Neural progenitor cell (in vitro differentiated cells): Measurements from ENCODE around the gene UPP1. TPM values are rescaled to one million over a fixed set of nuclear protein-coding genes. Genes with fewer than 3 reads are reported as not detected.
"Not testable (repeated sequence)": the region's sequence is repeated elsewhere in the genome, so short reads cannot be mapped to it uniquely, and the experiment has no call there.

Experiments used
- DNase-seq: peaks from one replicate; pipeline ENCODE4 v3.0.0-alpha.2; 2016; ENCODE audit warnings: low spot score
- H2AFZ ChIP-seq: fragments of 200-600 bp; sonication (generic); replicated peaks from 2 replicates; pipeline ENCODE4 v1.6.1; 2016; ENCODE audit warnings: antibody characterized with exemption
- H3F3A ChIP-seq: fragments of 200-600 bp; sonication (generic); 2 replicates; pipeline ENCODE4 v1.6.1; 2016; ENCODE audit warnings: antibody characterized with exemption, low read depth
- H3K27ac ChIP-seq: fragments of 200-600 bp; sonication (generic); 2 replicates; pipeline ENCODE4 v1.5.1; 2016; ENCODE audit warnings: mild to moderate bottlenecking
- H3K27me3 ChIP-seq: fragments of 200-600 bp; sonication (generic); 2 replicates; pipeline ENCODE4 v1.6.1; 2016; ENCODE audit warnings: mild to moderate bottlenecking, moderate library complexity
- H3K36me3 ChIP-seq: fragments of 200-600 bp; sonication (generic); 2 replicates; pipeline ENCODE4 v1.5.1; 2016
- H3K4me1 ChIP-seq: fragments of 200-600 bp; sonication (generic); 2 replicates; pipeline ENCODE4 v1.6.1; 2016; ENCODE audit warnings: mixed run types
- H3K4me2 ChIP-seq: fragments of 200-600 bp; sonication (generic); 2 replicates; pipeline ENCODE4 v1.6.1; 2016
- H3K4me3 ChIP-seq: fragments of 200-600 bp; sonication (generic); 2 replicates; pipeline ENCODE4 v1.5.1; 2016
- H3K79me2 ChIP-seq: fragments of 200-600 bp; sonication (generic); 2 replicates; pipeline ENCODE4 v1.6.1; 2016; ENCODE audit warnings: low read depth
- H3K9ac ChIP-seq: fragments of 200-600 bp; sonication (generic); 2 replicates; pipeline ENCODE4 v1.6.1; 2016
- H3K9me3 ChIP-seq: fragments of 200-600 bp; sonication (generic); 2 replicates; pipeline ENCODE4 v1.5.1; 2016; ENCODE audit warnings: low read depth
- H4K20me1 ChIP-seq: fragments of 200-600 bp; sonication (generic); 2 replicates; pipeline ENCODE4 v1.6.1; 2016; ENCODE audit warnings: low read depth
- H3K27ac Mint-ChIP-seq: 3 replicates; pipeline ENCODE4 v1.8.0; 2021; ENCODE audit warnings: mixed read lengths
- H3K27me3 Mint-ChIP-seq: 2 replicates; pipeline ENCODE4 v1.8.0; 2022; ENCODE audit warnings: low read depth, mild to moderate bottlenecking, inconsistent platforms, moderate library complexity, mixed read lengths; ENCODE audit not compliant: insufficient read depth
- H3K36me3 Mint-ChIP-seq: 3 replicates; pipeline ENCODE4 v1.8.0; 2021; ENCODE audit warnings: mixed read lengths
- H3K4me1 Mint-ChIP-seq: 3 replicates; pipeline ENCODE4 v1.8.0; 2021; ENCODE audit warnings: mixed read lengths
- H3K4me3 Mint-ChIP-seq: 3 replicates; pipeline ENCODE4 v1.8.0; 2021; ENCODE audit warnings: mild to moderate bottlenecking, moderate library complexity, mixed read lengths
- H3K9me3 Mint-ChIP-seq: 3 replicates; pipeline ENCODE4 v1.8.0; 2020; ENCODE audit warnings: mixed read lengths
- CTCF ChIP-seq: fragments of 200-600 bp; sonication (generic); IDR thresholded peaks from 2 replicates; pipeline ENCODE4 v1.5.1; 2017; ENCODE audit warnings: antibody characterized with exemption, mild to moderate bottlenecking
- EZH2 ChIP-seq: fragments of 200-600 bp; sonication (generic); IDR thresholded peaks from 2 replicates; pipeline ENCODE4 v1.6.1; 2017; ENCODE audit warnings: antibody characterized with exemption, mild to moderate bottlenecking, moderate library complexity
- EZH2phosphoT487 ChIP-seq: fragments of 200-600 bp; sonication (generic); IDR thresholded peaks from 2 replicates; pipeline ENCODE4 v1.6.1; 2017; ENCODE audit warnings: antibody characterized with exemption
- total RNA-seq: library from RNA; depleted of rRNA; stranded (reverse); fragments of >200 nt; gene quantifications from 2 replicates; pipeline ENCODE4 v1.2.3, GENCODE V29; 2015; ENCODE audit warnings: low replicate concordance

Gene UPP1
- total RNA-seq, 1 donor from 2014 or later, result 11.2 TPM

GRCh38 chr7:48116043-48116442 is 27.0 kb downstream of the UPP1 start:
- Histone ChIP-seq H3K4me1 (no peaks in the 10 kb centered on the region), H3K27me3 (no peaks in the 10 kb centered on the region), H4K20me1 (no peaks in the 10 kb centered on the region), H3K9me3 (no peaks in the 10 kb centered on the region), H3K9ac (no peak overlapping the region), H3K79me2 (no peaks in the 10 kb centered on the region), H2AFZ (no peak overlapping the region), H3K36me3 (no peaks in the 10 kb centered on the region), H3K4me3 (no peak overlapping the region), H3K27ac (no peak overlapping the region), H3F3A (no peaks in the 10 kb centered on the region), H3K4me2 (no peak overlapping the region)
- Mint-ChIP-seq H3K4me3 (no peak overlapping the region), H3K36me3 (no peaks in the 10 kb centered on the region), H3K27ac (peak overlapping the region; percentile 42), H3K27me3 (peaks cover 6% of the 10 kb centered on the region), H3K4me1 (no peaks in the 10 kb centered on the region), H3K9me3 (no peaks in the 10 kb centered on the region)
- TF ChIP-seq EZH2phosphoT487 (no peak), EZH2 (no peak), CTCF (no peak)
- no peak for DNase-seq

- Mint-ChIP-seq H3K27me3 (peaks cover 4% of the 10 kb centered on the region), H3K9me3 (peaks cover 7% of the 10 kb centered on the region), H3K27ac (no peak overlapping the region), H3K4me1 (no peaks in the 10 kb centered on the region), H3K4me3 (no peak overlapping the region), H3K36me3 (no peaks in the 10 kb centered on the region)
- Histone ChIP-seq H3K4me2 (no peak overlapping the region), H2AFZ (no peak overlapping the region), H3K4me3 (no peak overlapping the region), H3K9me3 (no peaks in the 10 kb centered on the region), H3K27ac (no peak overlapping the region), H4K20me1 (no peaks in the 10 kb centered on the region), H3K9ac (no peak overlapping the region), H3K79me2 (no peaks in the 10 kb centered on the region), H3K4me1 (no peaks in the 10 kb centered on the region), H3K27me3 (no peaks in the 10 kb centered on the region), H3F3A (no peaks in the 10 kb centered on the region), H3K36me3 (no peaks in the 10 kb centered on the region)
- no peak for DNase-seq
- no peak for TF ChIP-seq EZH2
- no peak for TF ChIP-seq EZH2phosphoT487
- TF ChIP-seq CTCF, result no peak
Observed at GRCh38 chr7:48118041-48118440, 29.0 kb downstream of the UPP1 start.

- H3K27ac Mint-ChIP-seq, H3K79me2 ChIP-seq: not testable (repeated sequence)
Observed at GRCh38 chr7:48120536-48120935, 31.5 kb downstream of the UPP1 start.

GRCh38 chr7:48126037-48126436 is 37.0 kb downstream of the UPP1 start:
- Histone ChIP-seq H3K4me3 (no peak overlapping the region), H3K9me3 (no peaks in the 10 kb centered on the region), H3F3A (peaks cover 3% of the 10 kb centered on the region), H2AFZ (no peak overlapping the region), H3K9ac (no peak overlapping the region), H3K79me2 (no peaks in the 10 kb centered on the region), H3K4me2 (no peak overlapping the region), H3K27ac (no peak overlapping the region), H3K4me1 (no peaks in the 10 kb centered on the region), H4K20me1 (no peaks in the 10 kb centered on the region), H3K36me3 (no peaks in the 10 kb centered on the region), H3K27me3 (no peaks in the 10 kb centered on the region)
- Mint-ChIP-seq H3K9me3 (peaks cover 10% of the 10 kb centered on the region), H3K36me3 (no peaks in the 10 kb centered on the region), H3K27me3 (no peaks in the 10 kb centered on the region), H3K4me1 (peaks cover 2% of the 10 kb centered on the region), H3K27ac (no peak overlapping the region), H3K4me3 (no peak overlapping the region)
- no peak for DNase-seq
- no peak for TF ChIP-seq EZH2phosphoT487
- TF ChIP-seq CTCF, result no peak

More at GRCh38 chr7:48120536-48120935, 31.5 kb downstream of the UPP1 start:
- not testable (repeated sequence) for H3K4me1 ChIP-seq, H3K9me3 Mint-ChIP-seq, H3K27me3 Mint-ChIP-seq, H3K27me3 ChIP-seq, H4K20me1 ChIP-seq, H3K27ac ChIP-seq, H3K4me3 ChIP-seq, H3K9ac ChIP-seq, H3K4me2 ChIP-seq, H3F3A ChIP-seq, H3K36me3 Mint-ChIP-seq, DNase-seq, H2AFZ ChIP-seq, H3K4me1 Mint-ChIP-seq, H3K9me3 ChIP-seq, H3K4me3 Mint-ChIP-seq, H3K36me3 ChIP-seq
